Left kidney (tissue), 2 donors: ENCODE measurements around the gene CHSY1. TPM values are rescaled to one million over a fixed set of nuclear protein-coding genes. Genes with fewer than 3 reads are reported as not detected.
A peak's percentile ranks its signal among the peaks of the same experiment; 100 is the strongest.
"Not testable (repeated sequence)": the region's sequence is repeated elsewhere in the genome, so short reads cannot be mapped to it uniquely, and the experiment has no call there.

Source experiments
- DNase-seq: peaks from one replicate; pipeline ENCODE4 v3.0.0-alpha.2; 2013
- polyA plus RNA-seq: library from polyadenylated mRNA; unstranded; fragments of 120-200 nt; gene quantifications from one replicate; pipeline ENCODE4 v1.2.1, GENCODE V29; 2013; ENCODE audit not compliant: insufficient read length

CHSY1 gene
- polyA plus RNA-seq, 1 donor, result 47.1 TPM

DNA sequence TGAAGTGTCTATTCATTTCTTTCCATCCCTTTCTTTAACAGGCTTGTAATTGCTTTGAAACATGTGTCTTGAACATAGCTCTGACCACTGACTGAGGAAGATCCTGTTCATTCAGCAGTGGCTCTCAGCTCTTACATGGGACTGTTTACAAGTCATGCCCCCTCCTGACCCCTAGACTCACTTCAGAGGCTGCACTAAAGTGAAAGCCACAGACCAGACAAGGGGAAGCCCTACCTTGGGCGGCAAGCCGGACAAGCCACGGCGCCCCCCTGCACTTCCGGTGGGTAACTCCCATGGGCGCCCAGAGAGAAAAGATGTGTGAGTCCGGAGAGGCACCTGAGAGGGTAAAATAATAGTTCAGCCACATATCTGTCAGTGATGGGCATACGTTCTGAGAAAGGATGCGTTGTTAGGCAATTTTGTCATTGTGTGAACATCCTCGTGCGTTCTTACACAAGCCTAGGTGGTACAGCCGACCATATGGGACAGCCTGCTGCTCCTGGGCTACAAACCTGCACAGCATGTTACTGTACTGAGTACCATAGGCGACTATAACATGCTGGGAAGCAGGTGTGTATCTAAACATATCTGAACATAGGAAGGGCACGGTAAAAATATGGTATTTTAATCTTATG is 116.2 kb downstream of the CHSY1 start:
- DNase-seq, result no peak

GRCh38 chr15:101134780-101135179 is 117.1 kb downstream of the CHSY1 start:
- no peak for DNase-seq

- DNase-seq, result no peak
Observed at GRCh38 chr15:101133751-101134261, 118.0 kb downstream of the CHSY1 start.

DNA sequence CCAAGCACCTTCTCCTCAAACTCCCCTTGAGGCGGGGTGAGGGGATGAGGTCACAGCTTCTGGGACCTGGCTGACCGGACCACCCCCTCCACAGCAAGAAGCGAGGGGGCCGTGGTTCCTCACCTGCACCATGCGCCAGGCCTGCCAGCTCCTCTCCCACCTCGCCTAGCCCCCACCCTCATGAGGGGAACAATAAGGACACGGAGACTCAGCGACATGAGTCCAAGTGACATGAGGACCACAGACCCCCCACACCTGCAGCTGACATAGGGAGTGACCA is 118.7 kb downstream of the CHSY1 start:
- DNase-seq, result no peak

- DNase-seq, result no peak
Observed at GRCh38 chr15:101132390-101133180, 119.3 kb downstream of the CHSY1 start.

DNA sequence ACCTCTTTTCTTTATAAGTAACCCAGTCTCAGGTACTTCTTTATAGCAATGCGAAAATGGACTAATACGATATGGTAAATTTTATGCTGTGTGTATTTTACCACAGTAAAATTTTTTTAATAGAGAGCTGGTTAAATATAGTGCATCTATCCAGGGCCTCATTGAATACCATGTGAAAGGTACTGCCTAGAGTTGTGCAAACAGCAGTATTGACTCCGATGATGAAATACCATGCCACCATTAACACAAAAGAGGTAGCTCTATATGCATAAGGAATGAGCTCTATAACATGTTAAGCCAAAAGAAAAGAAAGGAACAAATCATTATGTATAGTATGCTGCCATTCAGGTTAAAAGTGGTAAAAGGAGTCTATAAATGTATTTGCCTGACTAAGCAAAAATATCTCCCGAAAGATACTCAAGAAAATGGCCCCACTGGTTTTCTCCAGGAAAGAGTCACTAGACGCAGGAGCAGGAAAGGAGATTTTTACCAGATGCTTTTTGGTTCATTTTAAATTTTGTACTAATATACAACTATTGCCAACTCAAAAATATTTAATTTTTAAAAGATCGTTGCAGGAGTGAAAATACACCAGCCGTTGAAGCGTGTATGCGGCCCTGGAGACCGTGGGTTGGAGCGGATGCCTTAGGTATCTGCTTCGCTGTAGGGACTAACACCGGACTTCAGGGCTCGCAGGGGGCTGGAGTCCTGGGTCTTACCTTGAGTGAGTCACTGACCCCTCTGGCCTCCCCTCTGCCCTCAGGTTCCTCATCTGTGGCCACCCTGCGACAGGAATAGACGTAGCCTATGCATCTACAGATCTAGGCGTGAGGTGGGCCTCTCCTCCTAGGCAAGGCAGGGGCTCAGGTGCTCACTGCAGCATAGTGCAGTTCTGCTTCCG is 120.1 kb downstream of the CHSY1 start:
- no peak for DNase-seq

DNA sequence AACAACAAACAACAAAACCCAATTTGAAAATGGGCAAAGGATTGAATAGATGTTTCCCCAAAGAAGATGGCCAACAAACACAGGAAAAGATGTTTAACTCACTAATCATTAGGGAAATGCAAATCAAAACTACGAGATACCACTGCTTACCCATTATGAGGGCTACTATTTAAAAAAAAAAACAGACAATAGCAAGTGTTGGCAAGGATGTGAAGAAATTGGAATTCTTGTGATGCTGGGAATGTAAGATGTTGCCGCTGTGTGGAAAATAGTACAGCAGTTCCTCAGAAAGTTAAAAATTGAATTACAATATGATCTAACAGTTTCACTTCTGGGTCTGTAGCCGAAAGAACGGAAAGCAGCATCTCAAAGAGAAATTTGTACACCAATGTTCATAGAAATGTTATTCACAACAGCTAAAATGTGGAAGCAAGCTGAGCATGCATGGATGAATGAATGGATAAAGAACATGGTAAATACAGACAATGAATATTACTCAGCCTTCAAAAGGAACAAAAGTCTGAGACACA is 121.9 kb downstream of the CHSY1 start:
- DNase-seq, result no peak

GRCh38 chr15:101128221-101129015 is 123.4 kb downstream of the CHSY1 start:
- DNase-seq, result no peak

- DNase-seq, result peak; percentile 65
Observed at GRCh38 chr15:101127506-101128076, 124.3 kb downstream of the CHSY1 start.

DNA sequence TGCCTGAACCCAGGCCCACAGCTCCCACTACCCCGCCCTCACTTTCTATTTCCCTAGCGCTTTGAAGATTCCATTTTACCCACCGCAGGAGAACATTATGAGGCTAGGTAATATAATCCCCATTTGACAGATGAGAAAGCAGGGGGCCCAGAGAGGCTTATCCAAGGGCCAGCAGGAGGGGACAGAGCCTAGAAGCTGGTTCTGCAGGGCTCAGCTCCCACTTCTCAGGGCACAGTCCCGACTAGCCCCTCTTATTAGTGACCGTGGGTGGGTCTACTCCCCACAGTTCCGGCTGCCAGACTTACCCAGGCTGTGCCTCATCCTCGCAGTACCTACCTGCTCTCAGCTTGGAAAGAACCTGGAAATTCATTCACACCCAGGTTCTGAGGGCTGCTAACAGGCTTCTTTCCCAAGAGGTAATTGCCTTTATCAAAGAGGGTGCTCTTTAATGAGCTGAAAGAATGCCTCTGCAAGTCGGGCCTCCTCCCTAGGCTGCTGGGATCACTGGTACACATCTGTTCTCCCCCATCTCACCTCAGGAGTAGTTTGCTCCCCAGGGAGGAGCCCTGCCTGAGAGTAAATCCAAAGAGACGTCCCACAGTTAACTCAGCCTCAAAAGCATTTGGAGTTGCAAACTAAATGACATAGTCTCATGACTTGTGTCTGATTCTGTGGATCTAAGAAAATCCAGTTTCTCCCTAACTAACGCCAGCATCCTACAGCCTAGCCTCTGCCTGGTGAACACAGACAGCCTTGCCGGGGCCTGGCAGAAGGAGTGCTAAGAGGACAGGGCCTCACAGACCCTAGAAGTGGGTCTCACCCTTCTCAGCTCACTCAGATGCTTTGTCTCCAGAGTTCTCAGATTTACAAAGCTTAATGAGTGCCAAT is 125.0 kb downstream of the CHSY1 start:
- DNase-seq, result no peak

- DNase-seq, result not testable (repeated sequence)
Observed at GRCh38 chr15:101125881-101126428, 125.9 kb downstream of the CHSY1 start.

Other genes with a start within 250 kb of the CHSY1 start
- gene SELENOS, start 25.4 kb upstream of the CHSY1 start, polyA plus RNA-seq, result 61.4 TPM
- gene SNRPA1, start 43.2 kb upstream of the CHSY1 start, polyA plus RNA-seq, result 77.9 TPM
- gene PCSK6, start 237.7 kb upstream of the CHSY1 start, polyA plus RNA-seq, result 7.0 TPM